Measurements from ENCODE around the gene PIKFYVE.
A peak's percentile ranks its signal among the peaks of the same experiment; 100 is the strongest.
"Not testable (repeated sequence)": the region's sequence is repeated elsewhere in the genome, so short reads cannot be mapped to it uniquely, and the experiment has no call there.

Gene PIKFYVE

DNA sequence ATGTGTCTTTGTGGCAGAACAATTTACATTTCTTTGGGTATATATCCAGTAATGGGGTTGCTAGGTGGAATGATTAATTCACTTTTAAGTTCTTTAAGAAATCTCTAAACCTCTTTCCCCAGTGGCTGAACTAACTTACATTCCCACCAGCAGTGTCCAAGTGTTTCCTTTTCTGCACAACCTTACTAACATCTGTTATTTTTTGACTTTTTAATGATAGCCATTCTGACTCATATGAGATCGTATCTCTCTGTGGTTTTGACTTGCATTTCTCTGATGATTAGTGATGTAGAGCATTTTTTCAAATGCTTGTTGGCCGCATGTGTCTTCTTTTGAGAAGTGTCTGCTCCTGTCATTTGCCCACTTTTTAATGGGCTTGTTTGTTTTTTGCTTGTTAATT is 97.4 kb downstream of the PIKFYVE start:
- no peak for FAIRE-seq

DNA sequence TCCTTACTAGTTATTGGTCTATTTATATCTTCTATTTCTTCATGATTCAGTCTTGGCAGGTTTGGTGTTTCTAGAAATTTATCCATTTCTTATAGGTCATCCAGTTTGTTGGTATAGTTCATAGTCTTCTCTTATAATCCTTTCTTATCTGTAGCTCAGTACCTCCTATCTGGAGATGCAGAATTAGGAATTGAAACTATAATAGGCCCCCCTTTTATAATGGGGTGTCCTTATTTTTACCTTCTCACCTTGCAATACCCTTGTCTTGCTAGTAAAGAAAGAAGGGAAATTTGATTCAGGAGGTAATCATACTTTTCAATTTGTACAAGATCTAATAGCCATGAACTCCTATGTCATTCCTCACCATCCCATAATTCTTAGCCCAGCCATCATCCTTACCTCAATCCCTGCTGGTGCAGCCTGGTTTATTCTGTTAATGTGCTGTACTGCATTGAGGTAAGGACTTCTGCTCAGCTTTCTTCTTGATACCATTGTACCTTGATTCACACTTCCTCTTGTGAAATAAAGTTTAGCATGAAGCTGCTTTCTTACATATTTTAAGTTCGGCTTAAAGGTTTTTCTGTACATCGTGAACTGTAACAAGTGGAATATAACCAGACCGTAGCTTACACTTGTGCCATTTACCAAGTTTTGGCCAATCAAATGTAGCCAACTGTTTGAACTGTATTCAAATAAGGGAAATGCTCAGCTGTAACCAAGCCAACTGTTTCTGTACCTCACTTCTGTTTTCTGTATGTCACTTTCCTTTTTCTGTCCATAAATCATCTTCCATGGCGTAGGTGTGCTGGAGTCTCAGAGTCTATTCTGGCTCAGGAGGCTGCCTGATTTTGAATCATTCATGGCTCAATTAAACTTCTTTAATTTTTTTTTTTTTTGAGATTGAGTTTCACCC is 100.4 kb downstream of the PIKFYVE start:
- no peak for FAIRE-seq

DNA sequence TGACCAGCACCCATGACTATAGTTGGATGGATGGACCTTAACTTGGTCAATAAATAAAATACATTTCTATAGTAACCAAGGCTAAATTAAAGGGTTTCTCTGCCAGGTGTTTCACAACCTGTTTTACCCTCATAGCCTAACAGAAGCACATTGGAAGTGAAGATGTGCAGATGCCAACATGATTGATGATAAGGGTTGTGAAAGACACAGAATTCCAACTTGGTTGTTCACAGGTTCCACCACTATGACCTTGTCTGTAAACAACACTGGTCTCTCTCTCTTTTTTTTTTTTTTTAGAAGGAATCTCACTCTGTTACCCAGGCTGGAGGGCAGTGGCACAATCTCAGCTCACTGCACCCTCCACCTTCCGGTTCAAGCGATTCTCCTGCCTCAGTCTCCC is 103.0 kb downstream of the PIKFYVE start:
- no peak for FAIRE-seq

DNA sequence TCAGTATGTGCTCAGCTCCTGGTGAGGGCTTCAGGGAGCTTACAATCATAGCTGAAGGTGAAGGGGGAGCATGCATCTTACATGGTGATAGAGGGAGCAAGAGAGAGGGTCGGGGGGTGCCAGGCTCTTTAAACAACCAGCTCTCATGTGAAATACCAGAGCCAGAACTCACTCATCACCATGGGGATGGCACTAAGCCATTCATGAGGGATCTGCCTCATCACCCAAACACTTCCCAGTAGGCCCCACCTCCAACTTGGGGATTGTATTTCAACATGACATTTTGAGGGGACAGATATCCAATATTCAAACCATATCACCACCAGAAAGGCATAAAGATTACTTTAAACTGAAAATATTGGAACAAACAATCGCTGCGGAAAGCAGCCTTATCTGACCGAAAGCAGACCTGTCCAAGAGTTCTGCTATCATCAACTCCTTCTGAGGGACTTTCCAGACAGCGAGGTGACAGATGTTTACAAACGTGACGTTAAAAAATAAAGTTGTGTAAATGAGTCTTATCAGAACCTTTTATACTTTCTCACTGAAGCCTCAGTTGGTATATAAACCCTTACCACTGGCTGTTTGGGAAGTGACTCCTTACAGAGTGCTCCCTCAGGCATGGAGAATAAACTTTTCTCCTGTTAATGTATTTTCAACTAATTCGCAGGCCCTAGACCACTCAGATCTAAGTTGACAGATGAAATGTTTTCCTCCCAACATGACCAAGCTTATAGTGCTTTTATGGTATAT is 105.0 kb downstream of the PIKFYVE start:
- no peak for FAIRE-seq

DNA sequence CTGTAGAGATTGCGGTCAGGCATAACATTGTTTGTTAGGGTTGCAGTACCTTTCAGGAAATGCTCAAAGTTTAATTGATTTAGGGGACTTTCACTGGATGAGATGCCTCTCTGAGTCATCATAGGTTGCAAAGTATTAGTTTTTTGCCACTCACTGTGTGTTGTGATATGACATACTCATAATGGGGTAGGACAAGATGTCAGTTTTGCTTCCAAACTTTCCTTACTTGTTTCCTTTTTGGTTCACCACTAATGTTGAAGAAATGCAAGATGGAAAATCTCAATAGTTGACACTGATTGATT is 105.5 kb downstream of the PIKFYVE start:
- FAIRE-seq, result no peak

DNA sequence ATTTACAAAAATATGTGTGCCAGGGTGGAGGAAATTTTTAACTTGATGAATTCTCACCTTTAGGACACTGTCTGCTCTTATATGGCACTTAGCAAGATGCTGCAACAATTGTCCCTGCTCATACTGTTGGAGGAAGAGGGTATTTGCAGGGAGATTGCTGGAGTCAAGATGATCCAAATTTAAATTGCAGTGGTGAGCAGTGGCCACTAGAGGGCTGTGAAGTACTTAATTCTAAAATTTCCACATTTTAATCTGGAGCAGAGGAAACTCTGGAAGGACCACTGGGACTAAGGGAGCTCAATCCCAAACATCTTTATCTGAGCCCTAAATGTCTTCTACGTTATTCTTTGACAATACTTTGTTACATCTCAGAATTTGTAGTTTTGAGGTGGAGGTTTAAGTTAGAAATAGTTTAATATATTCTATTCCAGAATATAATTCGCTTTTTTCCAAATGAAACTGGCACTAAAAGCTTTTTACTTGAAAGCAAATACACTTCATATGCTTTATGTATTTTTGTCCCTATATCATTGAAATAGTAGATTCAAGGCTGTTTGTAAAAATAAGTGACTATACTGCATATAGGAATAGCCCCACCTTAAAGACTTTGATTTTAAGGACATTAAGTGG is 107.5 kb downstream of the PIKFYVE start:
- FAIRE-seq, result peak; percentile 78

DNA sequence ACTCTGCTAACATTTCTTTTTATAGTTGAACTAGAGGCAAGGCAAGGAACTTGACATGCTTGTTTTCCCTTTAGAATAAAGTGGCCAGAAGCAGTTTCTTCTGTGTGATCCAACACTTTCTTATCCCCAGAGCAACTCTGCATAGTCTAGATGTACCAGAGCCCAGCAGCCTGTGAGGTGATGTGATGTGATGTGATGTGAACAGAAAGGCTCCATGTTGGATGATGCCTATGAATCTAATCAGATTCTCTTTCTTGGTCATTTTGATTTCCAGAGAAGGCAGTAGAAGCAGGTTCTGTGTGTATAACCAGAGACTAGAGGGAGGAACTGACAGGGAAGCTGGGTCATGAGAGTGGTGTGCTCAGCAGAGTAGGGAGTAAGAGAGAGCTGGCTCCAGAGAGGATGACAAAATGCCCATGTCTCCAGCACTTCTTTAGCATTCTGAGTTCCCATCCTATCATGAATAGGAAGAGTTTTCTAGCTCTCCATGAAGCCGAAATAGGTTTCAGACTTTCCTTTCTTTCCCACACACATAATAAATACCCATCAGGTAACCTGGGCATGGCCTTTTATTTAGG is 109.5 kb downstream of the PIKFYVE start:
- FAIRE-seq, result no peak

DNA sequence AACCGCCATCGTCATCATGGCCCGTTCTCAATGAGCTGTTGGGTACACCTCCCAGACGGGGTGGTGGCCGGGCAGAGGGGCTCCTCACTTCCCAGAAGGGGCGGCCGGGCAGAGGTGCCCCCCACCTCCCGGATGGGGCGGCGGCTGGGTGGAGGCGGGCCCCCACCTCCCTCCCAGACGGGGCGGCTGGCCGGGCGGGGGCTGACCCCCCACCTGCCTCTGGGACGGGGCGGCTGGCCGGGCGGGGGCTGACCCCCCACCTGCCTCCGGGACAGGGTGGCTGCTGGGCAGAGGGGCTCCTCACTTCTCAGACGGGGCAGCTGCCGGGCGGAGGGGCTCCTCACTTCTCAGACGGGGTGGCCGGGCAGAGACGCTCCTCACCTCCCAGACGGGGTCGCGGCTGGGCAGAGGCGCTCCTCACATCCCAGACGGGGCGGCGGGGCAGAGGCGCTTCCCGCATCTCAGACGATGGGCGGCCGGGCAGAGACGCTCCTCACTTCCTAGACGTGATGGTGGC is 111.3 kb downstream of the PIKFYVE start:
- FAIRE-seq, result not testable (repeated sequence)

DNA sequence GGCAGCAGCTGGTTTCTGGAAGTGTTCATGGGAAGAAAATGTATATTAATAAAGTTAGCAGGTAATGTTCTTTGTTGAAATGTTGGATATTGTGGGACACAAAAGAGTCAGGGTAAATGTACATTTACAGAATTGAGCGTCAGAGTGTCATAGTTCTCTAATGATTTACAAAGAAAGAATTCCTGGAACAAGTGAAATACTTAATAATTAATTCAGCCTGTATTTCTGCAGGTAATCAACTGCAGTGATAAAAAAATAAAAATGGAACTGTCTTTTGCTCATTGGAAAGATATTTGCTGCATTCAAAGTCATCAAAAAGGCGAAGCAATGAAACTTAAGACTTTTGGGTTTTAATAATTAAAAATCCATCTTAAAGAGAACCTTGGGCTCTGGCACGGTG is 113.1 kb downstream of the PIKFYVE start:
- no peak for FAIRE-seq

DNA sequence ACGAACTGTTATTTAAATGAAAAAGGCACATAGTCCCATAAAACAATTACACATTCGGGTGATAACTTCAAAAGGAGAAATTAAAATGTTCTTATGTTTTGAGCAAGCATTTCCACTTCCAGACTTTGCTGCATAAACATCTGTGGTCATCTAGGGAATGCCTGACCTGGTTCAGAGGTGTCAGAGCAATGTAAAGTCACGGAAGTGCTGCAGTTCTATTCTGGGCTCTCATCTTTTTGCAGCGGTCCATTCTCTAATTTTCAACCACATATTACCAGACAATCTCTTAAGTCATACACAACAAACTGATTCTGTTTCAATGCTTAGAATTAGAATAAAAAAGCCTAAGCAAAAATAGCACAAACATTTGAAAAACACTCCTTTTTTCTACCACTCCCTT is 118.6 kb downstream of the PIKFYVE start:
- no peak for FAIRE-seq

DNA sequence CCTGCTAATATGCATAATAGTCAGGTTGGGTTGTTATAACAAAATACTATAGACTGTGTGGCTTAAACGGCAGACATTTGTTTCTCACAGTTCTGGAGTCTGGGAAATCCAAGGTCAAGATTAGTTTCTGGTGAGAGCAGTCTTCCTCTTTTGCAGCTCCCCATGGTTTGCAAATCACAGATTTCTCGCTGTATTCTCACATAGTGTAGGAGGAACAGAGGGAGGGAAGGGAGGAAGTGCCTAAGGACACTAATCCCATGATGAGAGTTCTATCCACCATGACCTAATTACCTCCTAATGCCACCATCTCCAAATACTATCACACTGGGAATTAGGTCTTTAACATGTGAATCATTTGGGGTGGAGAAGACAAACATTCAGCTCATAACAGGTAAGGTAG is 120.5 kb downstream of the PIKFYVE start:
- FAIRE-seq, result no peak

DNA sequence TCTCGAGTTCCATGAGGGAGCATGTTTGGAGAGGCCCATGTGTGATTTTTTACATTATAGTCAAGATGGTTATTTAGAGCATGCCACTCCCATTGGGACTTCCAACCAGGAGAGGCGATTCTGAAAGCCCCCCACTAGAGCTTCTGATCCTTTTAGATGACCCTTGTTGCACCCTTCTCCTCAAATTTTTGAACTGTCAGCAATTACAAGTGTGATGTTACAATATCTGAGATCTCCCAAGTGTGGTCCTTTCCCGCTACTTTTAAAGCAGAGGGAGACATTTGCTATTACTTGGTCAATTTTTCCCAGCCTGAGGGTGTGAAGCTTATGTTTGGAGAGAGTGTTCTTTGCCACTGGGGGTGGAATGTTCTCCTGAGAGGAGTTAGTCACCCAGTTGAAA is 123.9 kb downstream of the PIKFYVE start:
- no peak for FAIRE-seq

DNA sequence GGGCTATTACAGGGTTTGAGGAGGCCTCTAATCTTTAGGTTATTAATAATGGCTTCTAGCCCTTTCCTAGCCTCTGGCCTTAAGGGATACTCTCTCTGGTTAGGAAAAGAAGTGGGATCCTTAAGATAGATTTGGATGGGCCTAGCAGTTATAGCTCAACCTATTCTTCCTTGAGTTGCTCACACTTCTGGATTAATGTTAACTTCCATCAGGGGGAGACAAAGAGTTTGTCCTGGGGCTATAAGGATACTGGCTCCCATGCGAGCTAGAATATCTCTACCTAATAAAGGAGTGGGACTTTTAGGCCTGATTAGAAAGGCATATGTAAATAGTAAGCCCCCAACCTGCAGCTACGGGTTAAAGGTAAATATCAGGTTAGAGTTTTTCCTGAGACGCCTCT is 126.2 kb downstream of the PIKFYVE start:
- no peak for FAIRE-seq

DNA sequence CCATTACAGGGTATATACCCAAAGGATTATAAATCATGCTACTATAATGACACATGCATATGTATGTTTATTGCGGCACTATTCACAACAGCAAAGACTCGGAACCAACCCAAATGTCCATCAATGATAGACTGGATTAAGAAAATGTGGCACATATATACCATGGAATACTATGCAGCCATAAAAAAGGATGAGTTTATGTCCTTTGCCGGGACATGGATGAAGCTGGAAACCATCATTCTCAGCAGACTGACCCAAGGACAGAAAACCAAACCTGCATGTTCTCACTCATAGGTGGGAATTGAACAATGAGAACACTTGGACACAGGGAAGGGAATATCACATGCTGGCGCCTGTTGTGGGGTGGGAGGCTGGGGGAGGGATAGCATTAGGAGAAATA is 130.7 kb downstream of the PIKFYVE start:
- FAIRE-seq, result not testable (repeated sequence)

DNA sequence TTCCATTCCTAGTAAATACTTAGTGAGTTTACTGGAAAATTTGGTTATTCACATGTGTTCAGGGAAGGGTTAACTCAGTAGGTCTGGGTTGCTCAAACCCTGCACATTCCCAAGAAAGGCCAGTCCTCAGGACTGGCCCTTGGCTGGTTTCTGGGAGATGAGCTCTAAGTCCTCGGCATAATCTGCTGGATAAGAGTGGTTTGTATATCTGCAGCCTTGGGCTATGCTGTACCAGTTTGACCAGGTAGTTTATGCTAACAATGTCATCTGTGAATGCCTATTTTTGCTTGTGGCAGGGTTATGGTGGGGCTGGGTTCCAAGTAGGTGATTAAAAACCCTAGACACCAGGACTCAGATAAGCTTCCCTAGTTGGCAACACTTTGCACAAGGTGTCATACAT is 133.1 kb downstream of the PIKFYVE start:
- no peak for FAIRE-seq

DNA sequence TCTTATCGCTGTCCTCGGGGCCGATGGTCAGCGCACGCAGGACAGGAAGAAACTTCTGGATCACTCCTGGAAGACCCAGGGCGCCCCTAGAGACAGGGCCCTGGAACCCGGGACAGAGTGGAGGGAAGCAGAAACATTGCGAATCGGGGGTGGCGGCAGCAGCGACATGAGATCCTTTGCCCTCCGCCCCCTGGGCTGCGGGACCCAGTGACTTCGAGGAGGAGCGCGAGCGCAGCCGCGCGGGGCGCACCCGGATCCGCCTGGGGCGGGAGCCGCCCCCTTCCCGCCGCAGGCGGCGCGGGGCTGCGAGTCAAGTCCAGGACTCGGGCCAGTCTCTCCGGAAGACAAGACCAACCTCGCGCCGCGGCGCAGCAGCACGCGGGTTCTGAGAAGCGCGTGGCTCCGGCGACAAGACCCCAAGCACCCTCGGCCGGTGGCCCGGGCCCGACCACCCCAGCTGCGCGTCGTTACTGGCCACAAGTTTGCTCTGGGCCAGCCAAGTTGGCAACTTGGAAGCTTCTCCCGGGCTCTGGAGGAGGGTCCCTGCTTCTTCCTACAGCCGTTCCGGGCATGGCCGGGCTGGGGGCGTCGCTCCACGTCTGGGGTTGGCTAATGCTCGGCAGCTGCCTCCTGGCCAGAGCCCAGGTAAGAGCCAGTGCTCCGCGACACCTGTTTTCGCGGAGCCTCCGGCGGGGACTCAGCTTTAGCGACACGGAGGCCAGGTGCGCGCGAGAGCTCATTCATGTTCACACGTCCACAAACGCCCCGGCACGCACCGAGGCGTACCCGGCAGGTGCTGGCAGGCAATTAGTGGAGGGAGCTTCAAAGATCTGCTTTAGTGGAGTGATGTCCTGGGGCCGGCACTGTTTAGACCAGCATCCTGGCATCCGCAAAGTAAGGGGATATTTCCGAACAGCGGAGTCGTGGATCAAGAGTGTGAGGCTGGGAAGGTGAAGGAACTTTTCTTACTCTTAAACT is 140.7 kb downstream of the PIKFYVE start, which contains the start of gene PTH2R:
Gene PTH2R (plus strand): TSS at position 319 of the 978 bp plus-strand sequence. CDS start 252 bp downstream, at position 571.
- FAIRE-seq, result no peak

DNA sequence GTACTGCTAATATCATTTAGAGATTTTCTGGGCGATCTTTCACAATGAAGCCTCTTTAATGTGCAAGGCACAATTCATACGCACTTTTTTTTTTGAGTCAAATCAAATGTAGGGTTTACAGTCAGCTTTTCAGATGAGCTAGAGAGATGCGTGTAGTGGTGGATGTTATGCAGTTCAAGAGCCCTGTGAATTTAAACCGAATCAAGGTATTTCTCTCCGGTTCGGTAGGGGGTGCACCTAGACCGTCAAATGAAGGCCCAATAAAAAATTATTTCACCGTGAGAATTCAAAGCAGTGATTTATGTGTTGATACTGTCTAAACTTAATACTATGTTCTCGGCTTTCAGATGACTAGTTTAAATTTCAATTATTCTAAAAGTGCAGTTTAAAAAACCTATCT is 141.6 kb downstream of the PIKFYVE start:
- no peak for FAIRE-seq

Measured in TTC549 (cell line).